Stimulated activated CD8-positive, alpha-beta memory T cell treated with anti-CD3 and anti-CD28 coated beads, Interleukin-4, amount 100 ng/mL, for 1 hour (primary cell): Measurements from ENCODE around the gene PAM16.

Experiments used
- DNase-seq, 2 donors: peaks; one replicate each; pipeline ENCODE4 v3.0.0-alpha.2; 2020; ENCODE audit warnings: low read depth in 2 of 2, low spot score in 1 of 2

PAM16 gene

DNA sequence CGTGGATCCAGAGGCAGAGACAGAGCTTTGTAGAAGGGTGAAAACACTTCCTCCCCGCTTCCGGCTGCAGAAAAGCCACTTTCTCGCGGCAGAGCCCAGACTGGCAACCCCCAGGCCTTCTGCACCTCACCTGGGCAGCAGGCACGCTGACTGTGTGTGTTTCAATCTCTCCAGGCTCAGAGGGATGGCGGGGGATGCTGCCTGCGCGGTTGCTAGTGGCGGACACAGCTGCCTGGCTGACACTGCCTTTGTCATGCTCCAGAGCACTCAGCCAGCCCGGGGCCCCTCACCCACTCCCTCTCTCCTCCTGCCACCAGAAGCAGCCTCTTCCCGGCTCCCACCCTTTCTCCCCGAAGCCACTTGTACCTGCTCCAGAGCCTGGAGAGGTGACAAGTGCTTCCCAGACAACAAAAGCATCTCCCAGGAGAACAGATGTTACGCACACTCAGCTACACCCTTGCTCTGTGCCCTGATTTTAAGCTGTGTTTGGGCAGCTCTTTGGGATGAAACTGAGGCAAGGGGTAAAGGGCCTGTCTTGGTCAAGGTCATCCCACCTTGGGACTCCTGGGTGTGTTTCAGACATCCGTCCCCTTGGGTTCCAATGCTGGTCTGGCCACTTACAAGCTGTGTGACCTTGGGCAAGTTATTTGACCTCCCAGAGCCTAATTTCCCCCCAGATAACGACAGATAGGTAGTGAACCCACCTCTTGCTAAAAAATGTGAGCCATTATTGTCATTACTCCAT, 44.5 kb downstream of the PAM16 start:
- no peak for DNase-seq

DNA sequence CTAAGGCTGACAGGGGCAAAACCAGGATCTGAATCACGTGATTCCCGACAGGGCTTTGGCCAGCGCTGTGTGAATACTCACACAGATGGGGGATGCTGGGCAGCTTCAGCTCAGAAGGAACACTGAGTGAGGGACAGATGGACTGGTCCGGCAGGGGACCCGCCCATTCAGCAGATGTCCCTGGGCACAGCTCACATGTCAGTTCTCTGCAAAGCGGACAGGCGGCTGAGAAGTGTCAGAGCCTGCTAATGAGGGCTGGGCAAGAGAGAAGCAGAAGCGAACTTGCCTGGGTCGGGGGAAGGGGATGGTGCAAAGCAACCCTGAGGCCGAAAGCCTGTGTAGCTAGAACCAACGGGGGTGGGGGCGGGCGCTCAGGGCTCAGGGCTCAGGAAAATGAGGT, 47.1 kb downstream of the PAM16 start:
- DNase-seq = no peak

GRCh38 chr16:4301968-4302367, 49.2 kb downstream of the PAM16 start:
- DNase-seq = no peak

DNA sequence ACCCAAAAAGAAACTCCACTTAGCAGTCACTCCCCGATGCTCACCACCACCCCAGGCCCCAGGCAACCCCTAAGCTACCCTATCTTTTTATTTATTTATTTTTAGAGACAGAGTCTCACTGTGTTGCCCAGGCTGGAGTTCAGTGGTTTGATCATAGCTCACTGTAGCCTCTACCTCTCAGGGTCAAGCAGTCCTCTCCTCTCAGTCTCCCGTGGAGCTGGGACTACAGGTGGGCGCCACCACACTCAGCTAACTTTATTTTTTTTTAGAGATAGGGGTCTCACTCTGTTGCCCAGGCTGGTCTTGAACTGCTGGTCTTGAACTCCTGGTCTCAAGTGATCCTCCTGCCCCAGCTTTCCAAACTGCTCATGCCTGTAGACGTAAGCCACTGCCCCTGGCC, 49.9 kb downstream of the PAM16 start:
- no peak for DNase-seq

GRCh38 chr16:4298761-4299522, 52.2 kb downstream of the PAM16 start:
- DNase-seq = no peak

DNA sequence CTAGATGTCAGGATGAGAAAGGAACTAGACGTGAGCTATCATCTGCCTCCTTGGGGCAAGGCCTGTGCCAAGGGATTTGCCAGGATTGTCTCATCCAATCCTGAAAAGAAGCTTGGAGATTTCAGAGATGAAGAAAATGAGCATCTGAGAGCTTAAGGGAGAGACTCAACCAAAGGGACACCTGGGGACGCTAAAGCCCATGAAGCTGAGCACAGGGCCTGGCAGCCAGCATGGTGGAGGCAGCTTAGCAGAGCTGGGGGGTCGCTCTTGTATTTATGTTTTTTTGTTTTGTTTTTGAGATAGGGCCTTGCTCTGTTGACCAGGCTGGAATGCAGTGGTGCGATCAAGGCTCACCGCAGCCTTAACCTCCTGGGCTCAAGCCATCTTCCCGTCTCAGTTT, 53.6 kb downstream of the PAM16 start:
- no peak for DNase-seq

DNA sequence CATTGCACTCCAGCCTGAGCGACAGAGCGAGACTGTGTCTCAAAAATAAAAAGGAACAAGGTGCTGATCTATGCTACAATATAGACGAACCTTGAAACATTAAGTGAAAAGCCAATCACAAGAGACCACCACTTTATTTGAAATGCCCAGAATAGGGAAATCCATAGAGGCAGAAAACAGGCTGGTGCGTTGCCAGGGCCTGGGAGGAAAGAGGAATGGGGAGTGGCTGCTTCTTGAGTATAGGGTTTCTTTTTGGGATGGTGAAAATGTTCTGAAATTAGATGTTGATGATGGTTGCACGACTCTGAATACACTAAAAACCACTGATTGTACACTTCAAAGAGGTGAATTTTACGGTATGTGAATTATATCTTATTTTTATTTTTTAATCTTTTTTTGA, 55.5 kb downstream of the PAM16 start:
- no peak for DNase-seq

DNA sequence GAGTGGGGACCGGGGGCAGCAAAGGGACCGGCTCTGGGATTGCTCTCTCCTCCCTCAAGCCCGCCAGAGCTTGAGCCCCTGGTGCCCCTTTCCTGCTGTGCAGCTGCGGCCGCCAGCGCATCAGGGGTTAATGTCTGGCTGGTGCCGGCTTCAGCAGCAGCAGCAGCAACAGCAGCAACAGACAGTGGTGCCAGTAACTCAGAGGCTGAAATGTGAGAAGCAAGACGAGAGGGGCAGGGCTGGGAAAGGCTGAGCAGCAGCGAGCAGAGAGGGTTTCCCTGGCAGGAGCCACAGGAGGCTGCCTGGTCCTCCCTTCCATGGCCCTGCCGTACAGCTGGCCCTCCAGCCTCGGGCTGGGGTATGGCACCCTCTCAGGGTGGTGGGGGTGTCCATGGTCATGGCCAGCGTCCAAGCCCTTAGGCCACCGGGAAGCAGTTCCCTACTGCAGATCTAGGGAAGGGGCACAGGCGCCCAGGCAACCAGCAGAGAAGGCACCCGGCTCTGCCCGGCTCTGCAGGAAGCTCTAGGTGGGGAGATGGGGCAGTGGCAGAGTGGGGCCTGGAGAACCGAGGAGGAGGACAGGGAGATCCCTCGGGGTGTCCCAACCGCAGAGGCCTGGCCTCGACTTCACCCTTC, 57.2 kb downstream of the PAM16 start:
- no peak for DNase-seq

DNA sequence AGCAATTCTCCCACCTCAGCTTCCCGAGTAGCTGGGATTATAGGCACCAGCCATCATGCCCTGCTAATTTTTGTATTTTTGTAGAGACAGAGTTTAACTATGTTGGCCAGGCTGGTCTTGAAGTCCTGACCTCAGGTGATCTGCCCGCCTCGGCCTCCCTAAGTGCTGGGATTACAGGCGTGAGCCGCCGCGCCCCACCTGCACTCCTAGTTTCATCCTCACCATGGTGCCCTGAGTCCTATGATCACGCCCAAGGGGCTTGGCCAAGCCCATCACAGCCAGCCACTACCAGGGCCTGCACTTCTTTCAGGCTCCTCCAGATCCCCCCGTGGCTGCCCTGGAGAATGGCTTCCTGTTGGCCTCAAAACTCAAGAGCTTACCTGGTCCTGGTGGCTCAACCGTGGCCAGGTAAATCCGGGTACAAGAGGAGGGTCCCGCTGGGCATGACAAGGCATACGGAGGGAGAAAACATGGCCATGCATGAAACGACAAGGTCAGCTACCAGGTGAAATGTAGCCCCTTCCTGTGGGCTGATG, 57.9 kb downstream of the PAM16 start:
- DNase-seq = no peak

DNA sequence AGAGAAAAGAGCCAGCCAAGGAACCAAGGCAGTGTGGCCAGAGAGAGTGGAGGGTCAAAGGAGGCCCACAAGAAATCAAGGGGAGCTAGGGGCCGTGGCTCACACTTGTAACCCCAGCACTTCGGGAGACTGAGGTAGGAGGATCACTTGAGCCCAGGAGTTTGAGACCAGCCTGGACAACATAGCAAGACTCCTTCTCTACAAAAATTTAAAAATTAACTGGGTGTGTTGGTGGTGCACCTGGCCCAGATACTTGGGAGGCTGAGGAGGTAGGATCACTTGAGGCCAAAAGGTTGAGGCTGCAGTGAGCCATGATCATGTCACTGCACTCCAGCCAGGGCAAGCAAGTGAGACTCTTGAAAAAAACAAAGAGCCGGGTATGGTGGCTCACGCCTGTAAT, 59.4 kb downstream of the PAM16 start:
- no peak for DNase-seq
